RWPE1 (cell line): ENCODE results near the gene RASA3.

Experiments
- CTCF ChIA-PET: fragments of 350-600 bp; sonication (Branson Sonifier 250); formaldehyde crosslinking; extraction: SDS; loops from one replicate; lab custom pipeline; 2021; lab: Yijun Ruan, JAX
- POLR2A ChIA-PET: fragments of 400-600 bp; formaldehyde crosslinking; extraction: SDS; loops from one replicate; lab custom pipeline; 2020; ENCODE audit warnings: antibody characterized with exemption; ENCODE audit not compliant: low non-redundant PET; lab: Yijun Ruan, JAX
- DNase-seq: peaks from one replicate; pipeline ENCODE4 v3.0.0; 2012; ENCODE audit warnings: low spot score
- H3K27ac ChIP-seq: fragments of 450-650 bp; 2 replicates; pipeline ENCODE4 v1.5.1; 2017
- CTCF ChIP-seq: fragments of 450-650 bp; conservative IDR thresholded peaks from 2 replicates; pipeline ENCODE4 v1.5.1; 2017; ENCODE audit warnings: low read depth, mild to moderate bottlenecking

RASA3 gene

DNA sequence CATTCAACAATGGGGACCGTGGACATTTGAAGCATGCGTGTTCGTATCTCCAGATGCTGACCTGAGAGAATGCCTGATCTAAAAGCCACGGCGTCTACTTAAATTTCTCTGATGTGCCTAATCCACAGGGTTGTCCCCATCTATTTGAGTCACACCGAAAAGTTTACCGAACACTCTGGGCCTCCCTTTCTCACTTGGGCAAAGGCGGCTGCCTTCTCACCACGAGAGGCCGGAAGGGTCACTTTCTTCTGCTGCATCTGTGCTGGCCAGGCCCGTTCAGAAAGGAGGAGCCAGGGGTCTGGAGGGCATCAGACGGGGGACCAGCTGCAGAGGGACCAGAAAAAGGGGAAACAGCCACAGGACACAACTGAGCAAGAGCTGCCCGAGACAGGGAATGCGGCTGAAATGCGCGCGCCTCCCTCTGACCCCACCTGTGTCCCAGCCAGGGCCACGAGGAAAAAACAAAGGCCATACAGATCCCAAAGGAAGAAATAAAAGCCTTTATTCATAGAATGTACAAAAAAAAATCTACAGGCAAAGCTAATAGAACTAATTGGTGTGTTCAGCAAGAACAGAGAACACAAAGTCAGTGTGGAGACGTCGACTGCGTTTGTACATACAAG is 87.2 kb downstream of the RASA3 start:
- CTCF ChIA-PET, result no interaction called here
- H3K27ac ChIP-seq, result peak overlapping the region; percentile 35
- POLR2A ChIA-PET, result interaction anchor here (0.6 kb wide), 1 partner anchor 150 kb away, joined by 9 read pairs; no protein-coding TSS in a partner anchor
- TF ChIP-seq CTCF, result no peak
- no peak for DNase-seq

DNA sequence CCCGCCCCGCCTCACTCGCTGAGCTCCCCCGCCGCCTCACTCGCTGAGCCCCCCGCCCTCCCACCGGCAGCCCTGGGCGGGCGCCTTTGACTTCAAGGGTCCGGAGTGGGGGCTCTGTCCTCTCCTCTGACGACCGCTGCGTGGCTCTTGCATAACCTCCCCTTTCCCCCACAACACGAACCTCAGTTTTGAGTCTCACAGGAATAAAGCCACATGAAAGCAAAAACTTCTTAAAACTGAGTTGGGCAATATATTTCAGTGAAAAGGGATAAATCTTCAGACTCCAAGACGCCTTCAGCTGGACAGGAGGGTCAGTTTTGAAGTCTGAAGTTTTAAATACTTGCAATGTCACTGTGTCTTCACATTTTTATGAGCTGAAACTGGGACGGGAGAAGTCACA is 87.9 kb downstream of the RASA3 start:
- TF ChIP-seq CTCF, result no peak
- no peak for DNase-seq
- H3K27ac ChIP-seq, result peak overlapping the region; percentile 35; the same call in 1 of the 2 replicates
- CTCF ChIA-PET, result no interaction called here
- POLR2A ChIA-PET, result interaction anchor here (0.6 kb wide), 1 partner anchor 151 kb away, joined by 9 read pairs; no protein-coding TSS in a partner anchor

DNA sequence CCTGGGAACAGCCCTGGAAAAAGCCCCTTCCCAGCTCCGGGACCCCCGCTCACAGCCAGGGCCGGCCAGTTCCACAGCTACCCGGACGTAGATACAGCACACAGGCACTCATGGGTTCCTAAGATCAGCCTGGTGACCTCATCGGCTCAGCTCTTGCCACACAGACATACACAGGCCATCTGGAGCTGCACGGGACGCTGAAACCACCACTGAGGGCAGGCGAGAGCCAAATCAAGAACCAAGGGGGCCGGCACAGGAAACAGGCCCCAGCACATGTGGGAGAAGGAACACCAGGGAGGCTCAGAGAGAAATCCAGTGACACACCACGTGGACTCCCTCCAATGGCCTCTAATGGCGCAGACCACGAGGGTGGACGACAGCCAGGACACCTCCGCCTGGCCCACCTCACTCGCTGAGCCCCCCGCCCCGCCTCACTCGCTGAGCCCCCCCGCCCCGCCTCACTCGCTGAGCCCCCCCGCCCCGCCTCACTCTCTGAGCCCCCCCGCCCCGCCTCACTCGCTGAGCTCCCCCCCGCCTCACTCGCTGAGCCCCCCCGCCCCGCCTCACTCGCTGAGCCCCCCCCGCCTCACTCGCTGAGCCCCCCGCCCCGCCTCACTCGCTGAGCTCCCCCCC is 88.9 kb downstream of the RASA3 start:
- H3K27ac ChIP-seq, result peak overlapping the region; percentile 69
- POLR2A ChIA-PET, result no interaction called here
- no peak for DNase-seq
- CTCF ChIA-PET, result no interaction called here
- TF ChIP-seq CTCF, result no peak

DNA sequence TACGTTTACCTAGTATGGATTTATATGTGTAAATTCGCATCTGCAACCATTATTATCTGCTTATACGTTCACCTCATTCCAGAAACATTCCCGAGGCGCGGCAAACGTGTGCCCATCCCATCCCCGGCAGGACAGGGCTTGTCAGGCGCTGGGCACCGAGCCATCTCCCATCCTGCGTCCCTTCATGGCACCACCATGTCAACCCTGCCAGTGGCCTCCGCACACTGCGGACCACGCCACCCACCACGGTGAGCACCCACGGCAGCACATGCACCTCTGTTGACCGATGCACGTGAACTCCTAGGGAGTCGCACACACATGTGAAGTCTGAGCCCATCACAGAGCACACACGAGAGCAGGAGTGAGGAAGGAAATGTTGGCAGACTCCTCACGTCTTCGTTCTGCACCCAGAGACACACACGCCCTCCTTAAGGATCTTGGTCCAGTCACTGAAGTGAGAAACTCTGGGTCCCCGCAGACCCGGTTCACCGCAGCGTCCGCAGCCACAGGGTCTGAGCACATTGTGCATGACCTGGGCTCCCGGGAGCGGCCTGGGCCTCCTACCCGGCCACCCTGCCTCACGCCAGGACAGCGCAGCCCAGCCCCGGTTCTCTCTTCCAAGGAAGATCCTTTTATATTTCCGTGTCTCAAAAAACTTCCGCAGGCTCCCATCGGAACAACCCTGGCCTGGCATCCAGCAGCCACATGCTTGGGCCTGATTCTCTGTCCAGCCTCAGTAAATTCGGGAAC is 90.2 kb downstream of the RASA3 start:
- peak overlapping the region; percentile 69 for H3K27ac ChIP-seq
- ChIA-PET POLR2A (no interaction called here), CTCF (interaction anchor here (0.6 kb wide), 1 partner anchor 17 kb away, joined by 4 read pairs; no protein-coding TSS in a partner anchor)
- DNase-seq, result peak; percentile 46
- TF ChIP-seq CTCF, result no peak

- CTCF ChIA-PET, result interaction anchor here (0.6 kb wide), 2 partner anchors 8 to 16 kb away, joined by 3 to 4 read pairs; no protein-coding TSS in a partner anchor
- POLR2A ChIA-PET, result no interaction called here
Measured at GRCh38 chr13:114041493-114041892, 90.9 kb downstream of the RASA3 start.

More at GRCh38 chr13:114041493-114041892, 90.9 kb downstream of the RASA3 start:
- no peak for TF ChIP-seq CTCF
- peak overlapping the region; percentile 69 for H3K27ac ChIP-seq
- no peak for DNase-seq
